ENCODE measurements around the gene IFRD2. TPM values are rescaled to one million over a fixed set of nuclear protein-coding genes. Genes with fewer than 3 reads are reported as not detected.

The IFRD2 gene
- total and polyA plus RNA-seq, 2 of the 13 experiments (the other 11 are each of a cell fraction or from before 2014, with no cell fraction given) = 32.8 to 96.1 TPM

- TF ChIP-seq, protein P1, sequence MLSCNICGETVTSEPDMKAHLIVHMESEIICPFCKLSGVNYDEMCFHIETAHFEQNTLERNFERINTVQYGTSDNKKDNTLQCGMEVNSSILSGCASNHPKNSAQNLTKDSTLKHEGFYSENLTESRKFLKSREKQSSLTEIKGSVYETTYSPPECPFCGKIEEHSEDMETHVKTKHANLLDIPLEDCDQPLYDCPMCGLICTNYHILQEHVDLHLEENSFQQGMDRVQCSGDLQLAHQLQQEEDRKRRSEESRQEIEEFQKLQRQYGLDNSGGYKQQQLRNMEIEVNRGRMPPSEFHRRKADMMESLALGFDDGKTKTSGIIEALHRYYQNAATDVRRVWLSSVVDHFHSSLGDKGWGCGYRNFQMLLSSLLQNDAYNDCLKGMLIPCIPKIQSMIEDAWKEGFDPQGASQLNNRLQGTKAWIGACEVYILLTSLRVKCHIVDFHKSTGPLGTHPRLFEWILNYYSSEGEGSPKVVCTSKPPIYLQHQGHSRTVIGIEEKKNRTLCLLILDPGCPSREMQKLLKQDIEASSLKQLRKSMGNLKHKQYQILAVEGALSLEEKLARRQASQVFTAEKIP (CRISPR knock-in tag; IDR thresholded peaks at IDR 0.05; ENCODE audit: borderline replicate concordance) = no peak
- TF ChIP-seq STAG1 (CRISPR knock-in tag; IDR thresholded peaks at IDR 0.05) (peak; percentile 76), ZNF644 (CRISPR knock-in tag; IDR thresholded peaks at IDR 0.05; ENCODE audit: low read depth) (no peak), MIER2 (CRISPR knock-in tag; IDR thresholded peaks at IDR 0.05) (no peak), ZNF17 (CRISPR knock-in tag; IDR thresholded peaks at IDR 0.05) (no peak), SRSF4 (IDR thresholded peaks at IDR 0.05; ENCODE audit: low read depth, low read length, poor library complexity, severe bottlenecking) (no peak), RBFOX2 (IDR thresholded peaks at IDR 0.05; ENCODE audit: low read depth, low read length) (peak; percentile 44; the same call in 1 of the 2 replicates), HNF4A (CRISPR knock-in tag; IDR thresholded peaks at IDR 0.05) (no peak), ZNF766 (CRISPR knock-in tag; IDR thresholded peaks at IDR 0.05; ENCODE audit: borderline replicate concordance) (no peak), KLF15 (CRISPR knock-in tag; IDR thresholded peaks at IDR 0.05; ENCODE audit: borderline replicate concordance) (0 out of 2 replicates have a peak, but pooled peaks have one; percentile 37), STAT5B (CRISPR knock-in tag; IDR thresholded peaks at IDR 0.05) (no peak), SMAD3 (CRISPR knock-in tag; IDR thresholded peaks at IDR 0.05) (no peak), ZNF263 (CRISPR knock-in tag; IDR thresholded peaks at IDR 0.05) (peak; percentile 67)
- TF ChIP-seq, protein P2, sequence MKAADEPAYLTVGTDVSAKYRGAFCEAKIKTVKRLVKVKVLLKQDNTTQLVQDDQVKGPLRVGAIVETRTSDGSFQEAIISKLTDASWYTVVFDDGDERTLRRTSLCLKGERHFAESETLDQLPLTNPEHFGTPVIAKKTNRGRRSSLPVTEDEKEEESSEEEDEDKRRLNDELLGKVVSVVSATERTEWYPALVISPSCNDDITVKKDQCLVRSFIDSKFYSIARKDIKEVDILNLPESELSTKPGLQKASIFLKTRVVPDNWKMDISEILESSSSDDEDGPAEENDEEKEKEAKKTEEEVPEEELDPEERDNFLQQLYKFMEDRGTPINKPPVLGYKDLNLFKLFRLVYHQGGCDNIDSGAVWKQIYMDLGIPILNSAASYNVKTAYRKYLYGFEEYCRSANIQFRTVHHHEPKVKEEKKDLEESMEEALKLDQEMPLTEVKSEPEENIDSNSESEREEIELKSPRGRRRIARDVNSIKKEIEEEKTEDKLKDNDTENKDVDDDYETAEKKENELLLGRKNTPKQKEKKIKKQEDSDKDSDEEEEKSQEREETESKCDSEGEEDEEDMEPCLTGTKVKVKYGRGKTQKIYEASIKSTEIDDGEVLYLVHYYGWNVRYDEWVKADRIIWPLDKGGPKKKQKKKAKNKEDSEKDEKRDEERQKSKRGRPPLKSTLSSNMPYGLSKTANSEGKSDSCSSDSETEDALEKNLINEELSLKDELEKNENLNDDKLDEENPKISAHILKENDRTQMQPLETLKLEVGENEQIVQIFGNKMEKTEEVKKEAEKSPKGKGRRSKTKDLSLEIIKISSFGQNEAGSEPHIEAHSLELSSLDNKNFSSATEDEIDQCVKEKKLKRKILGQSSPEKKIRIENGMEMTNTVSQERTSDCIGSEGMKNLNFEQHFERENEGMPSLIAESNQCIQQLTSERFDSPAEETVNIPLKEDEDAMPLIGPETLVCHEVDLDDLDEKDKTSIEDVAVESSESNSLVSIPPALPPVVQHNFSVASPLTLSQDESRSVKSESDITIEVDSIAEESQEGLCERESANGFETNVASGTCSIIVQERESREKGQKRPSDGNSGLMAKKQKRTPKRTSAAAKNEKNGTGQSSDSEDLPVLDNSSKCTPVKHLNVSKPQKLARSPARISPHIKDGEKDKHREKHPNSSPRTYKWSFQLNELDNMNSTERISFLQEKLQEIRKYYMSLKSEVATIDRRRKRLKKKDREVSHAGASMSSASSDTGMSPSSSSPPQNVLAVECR (CRISPR knock-in tag; IDR thresholded peaks at IDR 0.05; ENCODE audit: borderline replicate concordance) = peak; percentile 44; the same call in 1 of the 2 replicates
Observed at GRCh38 chr3:50245831-50246516, 46.3 kb downstream of the IFRD2 start (continued).

Measured in HepG2 (cell line).